NCI-H2107 treated with DMSO at 0.1 percent for 48 hours (cell line): Measurements from ENCODE around the gene DLEC1.
"Not testable (repeated sequence)": the region's sequence is repeated elsewhere in the genome, so short reads cannot be mapped to it uniquely, and the experiment has no call there.

Experiments used
- DNase-seq: peaks from one replicate; lab custom pipeline; 2025; ENCODE audit not compliant: unreplicated experiment; lab: John Stamatoyannopoulos, UW

Gene DLEC1

GRCh38 chr3:38083871-38084333 lies 44.9 kb downstream of the DLEC1 start:
- DNase-seq: no peak

- no peak for DNase-seq
These were observed 45.6 kb downstream of the DLEC1 start for GRCh38 chr3:38084334-38085310.

GRCh38 chr3:38085311-38085942 lies 46.4 kb downstream of the DLEC1 start:
- DNase-seq: no peak

- DNase-seq: no peak
These were observed 46.9 kb downstream of the DLEC1 start for GRCh38 chr3:38085943-38086324.

- no peak for DNase-seq
These were observed 47.5 kb downstream of the DLEC1 start for GRCh38 chr3:38086496-38086895.

GRCh38 chr3:38087278-38087677 lies 48.3 kb downstream of the DLEC1 start:
- DNase-seq: not testable (repeated sequence)

- no peak for DNase-seq
These were observed 49.4 kb downstream of the DLEC1 start for GRCh38 chr3:38088126-38089078.

- DNase-seq: no peak
These were observed 50.2 kb downstream of the DLEC1 start for GRCh38 chr3:38089163-38089562.

GRCh38 chr3:38090453-38090852 lies 51.4 kb downstream of the DLEC1 start:
- DNase-seq: no peak

- DNase-seq: no peak
These were observed 56.0 kb downstream of the DLEC1 start for GRCh38 chr3:38094999-38095398.

GRCh38 chr3:38095669-38096483 lies 56.9 kb downstream of the DLEC1 start:
- DNase-seq: no peak

- DNase-seq: no peak
These were observed 58.7 kb downstream of the DLEC1 start for GRCh38 chr3:38097446-38098375.

GRCh38 chr3:38098376-38098723 lies 59.3 kb downstream of the DLEC1 start:
- DNase-seq: no peak

- DNase-seq: no peak
These were observed 60.5 kb downstream of the DLEC1 start for GRCh38 chr3:38099518-38099917.

- no peak for DNase-seq
These were observed 61.5 kb downstream of the DLEC1 start for GRCh38 chr3:38100498-38100897.

- DNase-seq: no peak
These were observed 62.9 kb downstream of the DLEC1 start for GRCh38 chr3:38101811-38102443.

GRCh38 chr3:38102444-38102814 lies 63.4 kb downstream of the DLEC1 start:
- DNase-seq: no peak

GRCh38 chr3:38105525-38105924 lies 66.5 kb downstream of the DLEC1 start:
- no peak for DNase-seq
